Superior temporal gyrus (tissue), 1 donor: ENCODE measurements around the gene CACNG1.
"Not testable (repeated sequence)": the region's sequence is repeated elsewhere in the genome, so short reads cannot be mapped to it uniquely, and the experiment has no call there.

Experiments
- DNase-seq: peaks from one replicate; pipeline ENCODE4 v3.0.0-alpha.2; 2016; ENCODE audit errors: extremely low spot score

Gene CACNG1

DNA sequence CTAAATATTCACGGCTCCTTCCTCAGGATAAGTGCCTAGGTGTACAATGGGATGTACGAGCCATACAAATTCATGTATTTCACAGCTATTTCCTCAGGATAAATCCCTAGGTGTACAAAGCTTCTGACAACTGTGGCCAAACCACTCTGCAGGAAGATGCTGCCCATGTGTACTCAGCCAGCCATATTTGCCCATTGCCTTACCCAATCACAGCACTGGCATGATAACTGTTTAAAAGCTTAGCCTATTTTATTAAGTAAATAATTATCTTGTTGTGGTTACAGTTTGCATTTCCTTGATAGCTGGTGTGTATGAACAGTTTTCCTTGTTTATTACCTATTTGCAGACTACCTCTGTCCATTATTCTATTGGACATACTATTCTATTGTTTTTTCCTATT, 35.1 kb downstream of the CACNG1 start:
- no peak for DNase-seq

DNA sequence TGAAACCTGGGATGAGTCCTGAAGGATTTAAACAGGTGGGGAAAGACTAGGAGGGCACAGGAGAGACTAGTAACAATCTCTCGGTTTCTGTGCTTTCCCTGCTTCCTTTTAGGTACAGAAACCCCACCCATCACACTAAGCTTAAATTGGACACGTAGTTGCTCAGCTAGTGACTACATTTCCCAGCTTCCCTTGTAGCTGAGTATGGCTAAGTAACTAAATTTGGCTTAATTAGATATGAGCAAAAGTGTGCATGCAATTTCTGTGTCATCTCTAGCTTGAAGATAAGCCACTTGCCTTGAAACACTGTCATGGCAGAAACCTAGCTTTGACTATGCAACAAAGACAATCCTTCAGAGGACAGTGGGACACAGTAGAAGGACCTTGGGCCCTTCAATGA, 36.5 kb downstream of the CACNG1 start:
- DNase-seq, result no peak

DNA sequence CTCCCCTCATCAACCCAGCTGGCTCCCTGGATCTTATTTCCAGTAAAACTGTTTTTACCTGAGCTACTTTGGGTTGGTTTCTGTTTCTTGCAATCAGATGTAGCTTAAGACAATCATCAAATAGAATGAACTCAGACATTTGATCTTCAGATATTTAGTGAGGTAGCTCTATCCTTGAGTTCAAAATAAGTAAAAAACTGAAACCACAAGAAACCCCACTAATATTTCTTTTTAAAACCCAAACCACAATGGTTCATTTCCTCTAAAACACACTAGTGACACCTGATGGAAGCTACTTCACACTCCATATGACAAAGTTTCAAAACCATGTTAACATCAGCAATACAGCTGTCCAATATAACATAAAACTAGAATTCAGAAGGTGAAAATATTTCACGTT, 37.8 kb downstream of the CACNG1 start:
- no peak for DNase-seq

DNA sequence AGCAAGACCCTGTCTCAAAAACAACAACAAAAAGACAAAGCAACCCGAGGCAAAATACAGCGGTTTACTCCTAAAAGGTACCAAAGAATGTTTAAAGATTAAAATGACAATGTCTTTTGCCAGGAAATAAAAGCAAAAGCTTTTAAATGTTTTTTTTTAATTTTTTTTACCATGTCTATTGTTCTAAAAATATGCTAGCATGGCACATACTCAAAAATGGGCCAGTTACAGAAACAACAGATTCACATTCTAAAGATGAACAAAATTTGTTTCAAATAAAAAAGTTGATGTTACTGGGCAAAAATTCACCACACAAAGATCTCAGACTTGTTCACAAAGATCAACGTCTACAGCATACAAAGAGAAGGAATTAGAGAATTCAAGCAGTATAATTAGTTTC, 41.1 kb downstream of the CACNG1 start:
- no peak for DNase-seq

DNA sequence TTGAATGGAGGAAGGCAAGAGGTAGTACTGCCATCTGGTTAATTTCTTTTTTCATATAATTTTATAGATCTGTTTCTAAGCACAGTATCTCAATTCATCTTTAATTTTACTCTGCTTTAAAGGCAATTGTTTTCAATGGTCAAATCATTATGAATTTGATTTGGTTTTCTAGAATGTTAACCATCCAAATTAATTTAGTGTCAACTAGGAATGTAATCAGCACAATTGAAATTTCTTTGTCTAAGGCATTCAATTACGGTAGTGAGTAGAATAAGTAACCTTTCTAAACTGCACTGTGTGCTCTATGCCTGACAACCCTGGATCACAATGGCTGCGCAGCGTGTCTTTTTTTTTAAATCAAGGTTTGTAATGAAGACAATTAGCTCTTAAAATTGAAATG, 44.3 kb downstream of the CACNG1 start:
- no peak for DNase-seq

DNA sequence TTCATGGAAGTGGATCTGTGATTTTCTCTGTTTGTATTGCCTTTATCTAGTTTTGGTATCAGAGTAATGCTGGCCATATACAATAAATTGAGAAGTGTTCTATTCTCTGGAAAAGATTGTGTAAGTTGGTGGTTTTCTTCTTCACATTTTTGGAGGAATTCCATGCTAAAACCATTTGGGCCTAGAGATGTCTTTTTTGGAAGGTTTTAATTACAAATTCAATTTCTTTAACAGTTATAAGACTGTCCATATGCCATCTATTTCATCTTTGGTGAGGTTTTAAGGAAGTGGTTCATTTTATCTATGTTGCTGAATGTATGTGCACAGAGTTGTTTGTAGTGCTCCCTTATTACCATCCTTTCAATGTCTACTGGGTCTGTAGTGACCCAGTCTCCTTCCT, 46.0 kb downstream of the CACNG1 start:
- DNase-seq, result no peak

DNA sequence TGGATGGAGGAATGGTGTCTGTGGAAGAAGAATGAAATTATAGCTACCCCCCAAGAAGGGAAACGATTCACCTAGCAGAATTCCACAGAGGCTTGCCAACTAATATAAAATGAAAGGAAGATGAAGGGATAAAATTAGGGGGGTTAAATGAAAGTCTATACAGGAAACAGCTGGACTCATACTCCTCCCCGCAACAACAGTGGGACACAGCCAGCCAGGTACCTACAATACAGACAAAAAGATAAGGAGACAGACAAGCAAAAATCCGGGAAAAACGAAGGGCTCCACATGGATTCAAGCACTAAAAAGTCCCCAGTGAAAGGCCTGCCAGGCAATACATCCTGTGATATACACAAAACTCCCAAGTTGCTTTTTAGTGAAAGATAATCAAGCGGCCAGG, 47.9 kb downstream of the CACNG1 start:
- no peak for DNase-seq

DNA sequence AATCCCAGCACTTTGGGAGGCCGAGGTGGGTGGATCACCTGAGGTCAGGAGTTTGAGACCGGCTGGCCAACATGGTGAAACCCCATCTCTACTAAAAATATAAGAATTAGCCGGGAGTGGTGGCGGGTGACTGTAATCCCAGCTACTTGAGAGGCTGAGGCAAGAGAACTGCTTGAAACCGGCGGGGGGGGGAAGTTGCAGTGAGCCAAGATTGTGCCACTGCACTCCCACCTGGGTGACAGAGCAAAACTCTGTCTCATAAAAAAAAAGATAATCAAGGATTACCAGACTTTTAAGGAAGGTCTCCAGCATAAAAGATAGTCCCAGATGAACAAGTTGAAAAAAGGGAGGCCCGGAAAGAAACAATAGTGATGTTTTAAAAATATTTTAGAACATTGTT, 48.4 kb downstream of the CACNG1 start:
- not testable (repeated sequence) for DNase-seq

DNA sequence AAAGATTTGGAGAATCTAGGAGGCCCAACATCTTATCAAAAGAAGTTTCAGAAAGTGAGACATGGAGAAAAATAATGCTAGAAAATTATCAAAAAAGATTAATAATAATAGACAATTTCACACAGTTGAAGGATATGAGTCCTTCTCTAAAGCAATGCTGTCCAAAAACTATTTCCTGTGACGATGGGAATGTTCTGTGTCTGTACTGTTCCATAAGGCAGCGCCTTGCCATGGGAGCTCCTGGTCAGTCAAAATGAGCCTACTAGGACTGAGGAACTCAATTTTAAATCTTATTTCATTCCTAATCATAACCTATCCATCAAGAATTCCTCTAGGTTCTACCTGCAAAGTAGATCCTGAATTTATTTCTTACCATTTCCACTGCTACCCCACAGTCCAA, 49.0 kb downstream of the CACNG1 start:
- no peak for DNase-seq

DNA sequence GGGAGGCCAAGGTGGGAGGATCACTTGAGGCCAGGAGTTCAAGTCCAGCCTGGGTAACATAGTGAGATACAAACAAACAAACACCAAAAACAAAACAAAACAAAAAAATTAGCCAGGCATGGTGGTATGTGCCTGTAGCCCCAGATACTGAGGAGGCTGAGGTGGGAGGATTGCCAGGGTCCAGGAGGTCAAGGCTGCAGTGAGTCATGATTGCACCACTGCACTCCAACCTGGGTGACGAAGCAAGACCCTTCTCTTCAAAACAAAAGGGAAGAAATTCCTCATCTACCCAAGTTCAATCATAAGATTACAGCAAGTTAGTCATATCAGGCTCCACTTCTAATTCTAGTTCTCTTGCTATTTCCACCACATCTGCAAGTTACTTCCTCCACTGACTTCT, 50.9 kb downstream of the CACNG1 start:
- DNase-seq, result not testable (repeated sequence)

DNA sequence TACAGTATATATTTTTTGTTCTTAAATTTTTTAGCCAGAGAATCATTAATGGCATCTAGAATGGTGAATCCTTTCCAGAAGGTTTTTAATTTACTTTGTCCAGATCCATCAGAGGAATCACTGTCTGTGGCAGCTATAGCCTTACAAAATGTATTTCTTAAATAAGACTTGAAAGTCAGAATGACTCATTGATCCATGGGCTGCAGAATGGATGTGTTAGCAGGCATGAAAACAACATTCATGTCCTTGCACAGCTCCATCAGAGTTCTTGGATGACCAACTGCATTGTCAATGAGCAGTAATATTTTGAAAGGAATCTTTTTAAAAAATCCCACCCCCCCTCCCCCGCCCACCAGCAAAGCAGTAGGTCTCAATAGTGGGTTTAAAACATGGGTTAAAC, 51.4 kb downstream of the CACNG1 start:
- no peak for DNase-seq

DNA sequence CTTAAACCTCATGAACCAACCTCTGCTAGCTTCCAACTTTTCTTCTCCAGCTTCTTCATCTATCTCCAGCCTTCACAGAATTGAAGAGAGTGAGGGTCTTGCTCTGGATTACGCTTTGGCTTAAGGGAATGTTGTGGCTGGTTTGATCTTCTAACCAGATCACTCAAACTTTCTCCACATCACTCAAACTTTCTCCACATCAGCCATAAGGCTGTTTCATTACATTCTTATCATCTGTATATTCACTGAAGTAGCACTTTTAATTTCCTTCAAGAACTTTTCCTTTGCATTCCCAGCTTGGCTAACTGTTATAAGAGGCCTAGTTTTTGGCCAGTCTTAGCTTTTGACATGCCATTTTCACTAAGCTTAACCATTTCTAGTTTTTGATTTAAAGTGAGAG, 52.3 kb downstream of the CACNG1 start:
- no peak for DNase-seq

DNA sequence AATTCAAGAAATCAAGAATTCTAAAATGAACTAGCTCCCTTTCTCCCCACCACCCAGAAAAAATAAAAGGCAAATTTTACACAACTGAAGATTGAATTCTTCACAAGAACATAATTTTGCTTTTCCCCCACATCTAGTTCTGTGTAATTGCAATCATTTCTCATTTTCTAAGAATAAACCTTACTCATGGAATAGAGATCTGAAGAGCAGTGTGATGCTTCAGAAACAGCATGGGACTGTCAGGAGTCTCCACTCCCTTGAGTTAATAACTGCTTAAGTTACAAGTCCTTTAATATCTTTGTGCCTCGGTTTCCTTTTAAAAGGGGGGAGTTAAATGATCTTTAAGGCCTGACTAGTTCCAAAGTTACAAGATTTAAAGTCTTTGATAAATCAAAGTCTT, 53.7 kb downstream of the CACNG1 start:
- no peak for DNase-seq

DNA sequence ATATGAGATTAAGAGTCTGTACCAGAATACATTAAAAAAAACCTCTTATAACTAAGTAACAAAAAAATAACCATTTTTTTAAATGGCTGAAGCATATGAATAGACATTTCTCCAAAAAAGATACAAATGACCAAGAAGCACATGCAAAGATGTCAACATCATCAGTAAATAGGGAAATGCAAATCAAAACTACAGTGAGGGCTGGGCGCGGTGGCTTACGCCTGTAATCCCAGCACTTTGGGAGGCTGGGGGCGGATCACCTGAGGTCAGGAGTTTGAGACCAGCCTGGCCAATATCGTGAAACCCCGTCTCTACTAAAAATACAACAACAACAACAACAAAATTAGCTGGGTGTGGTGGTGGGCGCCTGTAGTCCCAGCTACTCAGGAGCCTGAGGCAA, 60.3 kb downstream of the CACNG1 start:
- DNase-seq, result not testable (repeated sequence)

DNA sequence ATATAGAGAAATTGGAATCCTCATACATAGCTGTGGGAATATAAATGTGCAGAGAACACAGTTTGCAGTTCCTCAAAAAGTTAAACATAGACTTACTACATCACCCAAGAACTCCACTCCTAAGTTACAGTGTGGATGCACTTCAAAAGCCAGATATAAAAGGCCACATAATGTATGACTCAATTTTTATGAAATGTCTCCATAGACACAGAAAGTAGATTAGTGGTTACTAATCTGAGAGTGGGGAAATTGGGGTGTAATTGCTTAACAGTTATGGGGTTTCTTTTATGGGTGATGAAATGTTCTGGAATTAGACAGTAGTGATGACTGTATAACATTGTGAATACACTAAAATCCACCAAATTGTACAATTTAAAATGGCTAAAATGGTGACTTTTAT, 60.9 kb downstream of the CACNG1 start:
- DNase-seq, result no peak
